A549 treated with RU486 at 1 μM for 4 hours (cell line): Measurements from ENCODE around the gene BLACAT1. TPM values are rescaled to one million over a fixed set of nuclear protein-coding genes. Genes with fewer than 3 reads are reported as not detected.

Experiments used
- total RNA-seq: library from RNA; stranded (reverse); fragments of 200-300 nt; extraction: Qiagen RNA extraction; gene quantifications from 5 replicates; pipeline ENCODE4 v1.2.3, GENCODE V29; 2022; ENCODE audit warnings: low read depth

Gene BLACAT1
- total RNA-seq = 0.05 TPM in 1 of 5 replicates, not detected in the others

GRCh38 chr1:205455581-205456382, at the start of gene BLACAT1:
BLACAT1 (minus strand) TSS chr1:205456045.

GRCh38 chr1:205504311-205505075, 48.6 kb upstream of the BLACAT1 start, which contains the start of gene CDK18:
CDK18 (plus strand) TSS chr1:205504669; CDS start chr1:205523168, 18,499 bp downstream.

GRCh38 chr1:205421798-205422197, 34.0 kb downstream of the BLACAT1 start, which contains the start of gene LEMD1:
LEMD1 (minus strand) TSS chr1:205422056; CDS start chr1:205420536, 1,520 bp downstream.

Other genes with a start within 250 kb of the BLACAT1 start
- 6.2 to 9.7 TPM (median 9.5 TPM) in 5 replicates for gene DSTYK, start 244.3 kb downstream of the BLACAT1 start, total RNA-seq
- gene TMCC2, start 228.1 kb downstream of the BLACAT1 start, total RNA-seq = 2.0 to 3.3 TPM (median 2.7 TPM) in 5 replicates
- gene NUAK2, start 134.3 kb downstream of the BLACAT1 start, total RNA-seq = 24.3 to 32.6 TPM (median 31.1 TPM) in 5 replicates
- gene KLHDC8A, start 99.1 kb downstream of the BLACAT1 start, total RNA-seq = 0.29 to 0.64 TPM (median 0.49 TPM) in 5 replicates
- not detected in 5 replicates for gene LEMD1, start 34.0 kb downstream of the BLACAT1 start, total RNA-seq
- gene CDK18, start 48.6 kb upstream of the BLACAT1 start, total RNA-seq = 0.70 to 1.3 TPM (median 0.90 TPM) in 5 replicates
- gene ELK4, start 176.0 kb upstream of the BLACAT1 start, total RNA-seq = 4.8 to 7.5 TPM (median 6.7 TPM) in 5 replicates
- 4.8 to 7.6 TPM (median 6.2 TPM) in 5 replicates for gene SLC45A3, start 224.5 kb upstream of the BLACAT1 start, total RNA-seq